Measurements from ENCODE around the gene MEF2A.

MEF2A gene

DNA sequence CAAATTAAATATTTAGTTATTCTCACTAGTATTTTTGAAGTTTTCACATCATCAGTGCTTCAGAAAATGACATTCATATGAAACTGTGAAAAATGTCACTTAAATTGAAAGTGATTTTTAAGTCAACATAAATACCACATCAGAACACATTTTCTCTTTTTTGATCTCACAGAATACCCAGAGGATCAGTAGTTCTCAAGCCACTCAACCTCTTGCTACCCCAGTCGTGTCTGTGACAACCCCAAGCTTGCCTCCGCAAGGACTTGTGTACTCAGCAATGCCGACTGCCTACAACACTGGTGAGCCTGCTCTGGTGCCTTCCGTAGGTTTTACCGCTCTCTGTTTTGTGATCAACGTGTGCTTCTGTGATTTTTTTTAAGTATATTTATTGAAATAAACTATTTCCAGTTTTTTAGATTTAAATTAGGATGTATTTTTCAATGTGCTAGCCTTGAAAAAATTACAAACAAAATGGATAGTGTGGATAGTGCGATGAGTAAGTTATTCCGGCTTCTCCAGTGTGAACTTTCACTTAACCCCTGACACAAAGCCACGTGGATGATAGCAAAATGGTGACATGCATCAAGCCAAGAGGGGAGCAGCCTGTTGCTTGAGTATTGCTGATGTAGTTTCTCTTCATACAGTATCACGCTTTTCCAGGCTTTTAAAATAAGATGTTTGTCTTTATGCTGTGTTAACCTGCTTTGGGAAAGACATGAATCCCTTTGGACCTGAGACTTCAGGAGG lies 140.9 kb downstream of the MEF2A start:
- no peak for DNase-seq

DNA sequence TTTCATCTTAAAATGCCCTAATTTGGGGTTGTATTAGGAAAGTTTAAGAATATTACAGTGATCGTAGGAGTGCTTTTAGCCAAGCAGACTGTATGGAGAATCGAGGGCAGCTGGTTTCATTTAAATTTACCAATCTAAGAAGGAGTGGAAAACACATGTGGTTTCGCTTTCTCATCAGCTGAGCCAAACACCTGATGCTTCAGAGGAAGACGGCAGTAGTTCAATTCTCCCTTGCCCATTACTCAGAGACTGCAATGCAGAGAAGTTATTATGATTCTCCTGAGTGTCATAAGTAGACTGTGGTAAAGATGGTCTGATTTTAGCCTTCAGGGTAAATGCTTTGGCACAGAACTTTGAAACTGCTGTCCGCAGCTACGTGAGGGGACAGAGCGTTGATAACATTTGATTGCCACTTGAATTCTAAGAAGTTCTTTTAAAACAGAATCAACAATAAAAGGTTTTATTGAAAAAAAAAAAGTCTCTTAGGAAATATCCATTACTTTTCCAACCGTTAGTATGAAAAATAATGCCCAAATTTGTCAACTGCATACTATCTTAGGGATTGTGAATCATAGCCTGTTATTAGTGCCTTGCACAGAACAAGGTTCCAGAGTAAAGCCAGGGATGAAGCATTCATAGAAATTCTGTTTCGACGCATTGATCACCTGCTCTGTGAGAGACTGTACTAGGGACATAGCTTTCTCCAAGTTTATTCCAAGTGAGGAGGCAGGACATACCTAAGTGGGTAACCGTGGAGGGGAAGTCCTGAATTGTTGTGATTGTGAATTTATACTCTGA lies 141.9 kb downstream of the MEF2A start:
- no peak for DNase-seq

- DNase-seq = no peak
Observed at GRCh38 chr15:99708563-99708962, 142.8 kb downstream of the MEF2A start.

DNA sequence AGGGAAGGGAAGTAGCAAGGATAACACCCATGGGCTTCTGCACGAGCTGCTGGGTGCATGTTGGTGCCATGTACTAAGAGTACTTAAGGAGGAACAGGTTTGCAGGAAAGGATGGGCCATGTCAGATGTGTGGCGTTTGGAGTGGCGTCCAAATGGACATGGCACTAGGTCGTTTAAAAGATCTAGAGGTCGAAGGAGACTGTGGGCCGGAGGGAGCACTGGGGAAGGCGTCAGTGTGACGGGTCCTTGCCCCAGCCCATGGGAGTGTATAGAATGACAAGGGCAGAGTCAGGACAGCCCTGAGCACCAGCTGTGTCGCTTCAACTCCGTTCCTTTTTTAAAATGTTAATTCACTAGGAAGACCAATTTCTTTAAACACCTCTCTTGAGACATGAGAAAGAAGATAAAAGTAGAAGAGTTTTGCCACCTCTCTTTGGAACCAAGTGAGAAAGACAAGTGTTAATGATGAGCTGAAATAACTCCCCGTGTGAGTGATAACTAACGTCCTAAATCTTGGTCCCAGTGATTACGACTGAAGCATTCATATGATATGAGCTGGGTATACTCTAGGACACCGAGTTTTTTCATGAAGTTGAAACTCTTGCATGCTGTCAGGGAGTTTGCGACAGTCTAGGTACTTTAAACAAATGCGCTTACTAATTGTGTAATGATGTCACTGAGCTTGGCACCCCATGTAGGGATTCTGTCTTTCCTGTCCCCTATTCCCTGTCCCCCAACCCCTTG lies 143.6 kb downstream of the MEF2A start:
- DNase-seq = no peak

DNA sequence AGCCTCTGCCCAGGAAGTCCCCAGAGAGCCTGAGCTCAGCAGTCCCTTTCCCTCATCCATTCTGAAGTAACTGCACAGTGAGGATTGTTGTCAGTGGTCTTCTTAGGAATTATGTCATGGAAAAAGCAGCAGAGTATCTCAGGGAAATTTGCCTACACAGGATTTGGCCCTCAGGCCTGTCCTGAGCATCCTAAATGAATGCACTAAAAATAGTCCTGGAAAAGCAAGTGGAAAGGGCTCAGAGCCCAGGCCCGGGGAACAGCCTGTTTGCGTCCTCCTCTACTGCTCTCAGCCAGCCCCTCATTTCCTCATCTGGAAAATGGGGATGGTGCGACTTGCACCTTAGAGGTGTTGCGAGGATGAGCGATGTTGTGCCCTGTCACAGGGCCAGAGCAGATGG lies 145.8 kb downstream of the MEF2A start:
- DNase-seq = no peak

DNA sequence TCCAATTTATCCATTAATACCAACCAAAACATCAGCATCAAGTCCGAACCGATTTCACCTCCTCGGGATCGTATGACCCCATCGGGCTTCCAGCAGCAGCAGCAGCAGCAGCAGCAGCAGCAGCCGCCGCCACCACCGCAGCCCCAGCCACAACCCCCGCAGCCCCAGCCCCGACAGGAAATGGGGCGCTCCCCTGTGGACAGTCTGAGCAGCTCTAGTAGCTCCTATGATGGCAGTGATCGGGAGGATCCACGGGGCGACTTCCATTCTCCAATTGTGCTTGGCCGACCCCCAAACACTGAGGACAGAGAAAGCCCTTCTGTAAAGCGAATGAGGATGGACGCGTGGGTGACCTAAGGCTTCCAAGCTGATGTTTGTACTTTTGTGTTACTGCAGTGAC lies 146.6 kb downstream of the MEF2A start:
- DNase-seq = no peak

GRCh38 chr15:99716540-99717095 lies 150.8 kb downstream of the MEF2A start:
- DNase-seq = no peak

- no peak for DNase-seq
Observed at GRCh38 chr15:99717161-99718009, 151.6 kb downstream of the MEF2A start.

DNA sequence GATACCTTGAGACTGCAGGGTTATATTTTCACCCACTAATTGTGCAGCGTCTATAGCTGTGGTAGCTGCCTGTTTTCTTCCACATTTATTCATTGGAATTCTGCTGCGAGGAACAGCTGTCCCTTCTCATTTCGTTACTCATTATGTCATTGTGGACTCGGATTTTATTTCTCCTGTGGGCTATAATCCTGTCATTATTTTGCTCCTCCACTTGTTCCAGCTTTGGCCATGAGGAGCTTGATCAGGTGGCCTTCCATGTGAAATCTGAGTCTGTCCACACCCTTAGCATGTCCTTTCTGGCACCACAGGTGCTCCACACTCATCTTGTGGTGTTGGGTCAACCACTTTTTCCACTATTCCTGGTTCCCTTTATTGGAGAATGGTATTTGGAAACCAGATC lies 152.6 kb downstream of the MEF2A start:
- DNase-seq = no peak

DNA sequence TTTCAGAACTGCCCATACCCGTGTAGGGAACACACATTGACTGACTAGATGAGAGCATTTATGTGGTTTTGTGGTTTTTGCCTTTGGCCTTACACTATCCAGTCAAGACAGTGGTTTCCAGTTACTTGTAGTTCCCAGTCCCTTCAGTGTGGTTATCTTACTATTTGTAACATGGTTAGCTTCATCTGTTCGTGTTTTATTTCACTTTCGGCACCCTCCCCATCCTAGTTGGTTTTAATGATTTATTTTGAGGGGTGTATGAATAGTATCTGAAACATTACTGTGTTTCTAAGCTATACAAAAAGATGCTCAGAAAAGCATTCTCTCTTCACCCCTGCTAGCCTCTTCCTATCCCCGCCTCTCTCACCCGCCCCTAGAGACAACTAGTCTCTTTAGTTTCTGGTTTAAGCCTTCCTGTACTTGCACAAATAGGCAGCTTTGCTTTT lies 153.3 kb downstream of the MEF2A start:
- no peak for DNase-seq

- DNase-seq = no peak
Observed at GRCh38 chr15:99720533-99720932, 154.7 kb downstream of the MEF2A start.

DNA sequence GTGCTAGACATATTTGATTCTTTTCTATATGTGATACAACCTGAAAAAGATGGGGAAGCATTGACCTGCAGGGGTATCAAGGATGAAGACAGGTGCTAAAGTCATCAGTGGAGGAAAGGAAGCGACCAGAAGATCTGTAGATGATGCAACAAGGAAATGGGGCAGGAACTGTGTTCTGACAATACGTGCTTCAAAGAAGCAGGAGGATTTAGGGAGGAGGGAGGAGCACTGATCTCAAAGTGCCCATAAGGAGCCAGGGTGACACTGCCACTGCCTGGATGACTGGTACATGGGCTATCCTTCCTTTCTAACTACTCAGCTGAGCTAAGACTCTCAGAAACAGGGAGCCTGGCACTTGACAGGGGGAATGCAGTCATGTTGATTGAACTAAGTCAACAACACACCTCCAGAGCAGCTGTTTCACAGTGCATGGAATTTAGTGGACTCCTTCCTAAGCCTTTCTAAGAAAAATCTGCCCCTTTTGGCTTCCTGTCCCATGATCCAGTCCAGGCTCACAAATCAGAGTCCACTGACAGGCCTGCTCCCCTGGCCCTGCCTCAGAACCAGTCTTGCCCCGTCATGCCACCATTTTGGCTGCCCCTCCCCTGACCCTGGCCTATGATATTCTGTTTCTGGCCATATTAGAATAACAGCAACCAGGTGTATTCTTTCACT lies 155.5 kb downstream of the MEF2A start:
- no peak for DNase-seq

DNA sequence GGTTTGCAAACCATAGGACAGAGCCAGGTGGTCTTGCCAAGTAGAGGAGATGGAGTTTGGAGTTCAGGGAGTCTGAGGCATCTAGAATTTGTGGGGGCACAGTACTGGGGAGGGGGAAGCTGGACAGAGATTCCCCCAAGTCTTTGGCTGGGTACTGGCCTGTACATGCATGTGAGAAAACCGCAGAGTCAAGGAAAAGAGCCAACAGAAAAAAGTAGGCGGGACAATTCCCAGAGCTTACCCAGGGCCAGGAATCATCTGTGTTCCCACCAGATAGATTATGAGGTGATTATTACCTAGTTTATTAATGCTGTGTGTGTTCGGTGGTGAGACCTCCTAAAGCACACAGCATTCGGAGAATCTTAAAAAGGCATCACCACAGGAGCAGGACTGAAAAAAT lies 156.1 kb downstream of the MEF2A start:
- no peak for DNase-seq

DNA sequence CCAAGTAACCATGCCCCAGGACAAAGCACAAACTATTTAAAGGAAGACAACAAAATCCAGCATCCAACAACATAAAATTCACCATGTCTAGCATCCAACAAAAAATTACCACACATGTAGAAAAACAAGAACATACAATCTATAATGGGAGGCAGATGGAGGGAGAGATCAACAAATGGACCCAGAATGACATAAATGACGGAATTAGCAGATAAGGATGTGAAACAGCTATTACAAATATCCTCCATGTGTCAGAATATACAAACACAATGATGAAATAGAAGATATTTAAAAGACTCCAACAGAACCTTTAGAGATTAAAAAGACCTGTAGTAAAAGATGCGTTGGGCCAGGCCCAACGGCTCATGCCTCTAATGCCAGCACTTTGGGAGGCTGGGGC lies 156.6 kb downstream of the MEF2A start:
- DNase-seq = no peak

- no peak for DNase-seq
Observed at GRCh38 chr15:99726333-99726732, 160.5 kb downstream of the MEF2A start.

GRCh38 chr15:99727330-99727729 lies 161.5 kb downstream of the MEF2A start:
- no peak for DNase-seq

- DNase-seq = no peak
Observed at GRCh38 chr15:99727733-99728132, 161.9 kb downstream of the MEF2A start.

DNA sequence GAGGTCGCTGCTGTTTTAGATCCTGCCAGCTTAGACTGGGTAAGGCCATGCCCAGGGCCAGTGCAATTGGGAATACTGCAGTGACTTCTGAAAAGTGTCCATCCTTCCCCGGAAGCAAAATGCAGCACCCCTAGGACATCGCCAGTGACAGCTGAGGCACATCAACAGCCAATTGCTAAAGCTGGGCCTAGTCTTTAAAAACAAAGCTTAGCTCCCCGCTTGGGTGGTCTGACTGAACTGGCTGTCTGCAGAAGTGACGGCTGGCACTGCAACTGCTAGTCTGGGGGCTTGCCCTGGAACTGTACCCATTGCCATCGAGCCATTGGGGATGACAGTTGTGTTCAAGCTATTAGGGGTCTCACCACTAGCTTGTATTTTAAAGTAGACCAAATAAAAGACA lies 163.1 kb downstream of the MEF2A start:
- DNase-seq = no peak

DNA sequence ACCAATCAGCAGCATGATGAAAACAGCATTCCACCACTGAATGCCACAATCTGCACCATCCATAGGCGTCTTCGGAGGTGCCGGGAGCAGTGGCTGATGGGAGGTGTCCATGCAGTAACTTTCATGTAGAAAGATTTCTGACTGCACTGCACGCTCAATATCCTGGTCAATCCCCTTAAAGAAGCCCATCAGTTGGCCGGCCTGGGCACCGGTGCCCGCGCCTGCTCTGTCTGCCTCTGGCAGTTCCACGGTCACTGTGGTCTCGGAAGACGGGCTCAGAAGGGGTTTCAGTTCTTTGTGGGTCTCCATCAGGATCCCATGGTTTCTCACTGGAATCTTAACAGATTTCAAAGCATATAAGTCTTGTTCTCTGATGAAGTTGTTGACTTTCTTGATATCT lies 163.5 kb downstream of the MEF2A start:
- no peak for DNase-seq

- DNase-seq = no peak
Observed at GRCh38 chr15:99729920-99730319, 164.1 kb downstream of the MEF2A start.

DNA sequence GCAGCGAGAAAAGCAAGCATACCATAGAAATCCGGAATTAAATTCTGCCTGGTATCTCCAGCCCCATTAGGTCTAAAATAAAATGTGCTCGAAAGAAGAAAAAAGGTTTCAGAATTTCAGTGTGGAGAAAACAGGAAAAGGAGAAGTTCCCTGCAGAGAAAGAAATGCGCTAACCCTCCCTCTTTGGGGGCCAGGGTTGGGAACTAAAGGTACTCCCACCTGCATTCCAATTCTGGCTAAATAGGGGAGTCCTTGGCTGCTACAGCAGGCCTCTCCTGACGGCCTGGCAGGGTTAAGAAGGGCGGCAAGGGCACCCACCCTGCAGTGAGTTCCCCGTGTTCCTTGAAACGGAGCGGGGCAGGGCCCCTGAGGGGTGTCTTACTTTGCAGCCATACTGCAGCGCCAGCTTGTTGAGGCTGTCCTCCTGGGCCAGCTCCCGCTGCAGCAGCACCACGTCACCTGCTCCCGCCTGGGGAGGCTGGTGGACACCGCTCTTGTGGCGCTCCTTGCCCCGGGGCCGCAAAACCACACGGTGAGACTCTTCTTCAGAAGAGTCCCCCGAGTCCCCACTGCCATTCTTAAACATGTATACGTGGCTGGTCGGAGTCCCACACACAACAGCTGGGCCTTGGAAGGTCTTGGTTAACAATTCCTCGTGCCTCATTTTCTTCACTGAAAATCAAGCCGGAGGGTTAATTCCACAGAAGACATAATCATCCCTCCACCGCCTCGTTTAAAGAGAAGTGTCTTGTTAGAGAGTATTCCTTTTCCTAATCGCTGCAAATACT lies 165.7 kb downstream of the MEF2A start:
- DNase-seq = no peak
